NK-92 (cell line): ENCODE measurements around the gene NPPC.
"Not testable (repeated sequence)": the region's sequence is repeated elsewhere in the genome, so short reads cannot be mapped to it uniquely, and the experiment has no call there.

Experiments used
- DNase-seq: peaks from one replicate; lab custom pipeline; 2025; ENCODE audit not compliant: unreplicated experiment; lab: John Stamatoyannopoulos, UW

Gene NPPC, protein sequence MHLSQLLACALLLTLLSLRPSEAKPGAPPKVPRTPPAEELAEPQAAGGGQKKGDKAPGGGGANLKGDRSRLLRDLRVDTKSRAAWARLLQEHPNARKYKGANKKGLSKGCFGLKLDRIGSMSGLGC

DNA sequence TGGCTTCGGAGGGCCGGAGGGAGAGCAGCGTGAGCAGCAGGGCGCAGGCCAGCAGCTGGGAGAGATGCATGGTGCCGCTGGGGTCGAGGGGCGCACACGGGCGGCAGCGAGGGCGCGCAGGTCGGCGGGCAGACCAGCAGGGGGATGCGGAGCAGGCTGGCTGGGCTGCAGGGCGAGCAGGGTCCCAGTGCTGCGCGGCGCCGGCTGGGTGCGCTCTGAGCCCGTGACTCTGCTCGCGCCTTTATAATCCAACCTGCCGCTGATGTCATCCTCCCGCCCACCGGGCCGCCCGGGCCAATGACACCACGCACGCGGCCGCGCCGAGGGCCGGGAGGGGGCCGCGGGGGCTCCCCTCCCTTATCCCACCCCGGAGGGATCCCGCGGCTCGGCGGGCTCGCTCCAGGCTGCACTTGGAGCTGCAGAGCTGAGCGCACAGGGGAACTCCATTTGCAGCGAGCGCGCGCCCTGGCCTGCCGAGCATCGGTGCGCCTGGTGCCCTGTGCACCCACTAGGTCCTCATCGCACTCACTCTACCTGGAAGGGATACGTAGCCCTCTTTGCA, at the start of gene NPPC:
TSS of gene NPPC (minus strand) at position 217 of the 562 bp plus-strand sequence. CDS start at position 70, 147 bp downstream.
- DNase-seq: no peak

DNA sequence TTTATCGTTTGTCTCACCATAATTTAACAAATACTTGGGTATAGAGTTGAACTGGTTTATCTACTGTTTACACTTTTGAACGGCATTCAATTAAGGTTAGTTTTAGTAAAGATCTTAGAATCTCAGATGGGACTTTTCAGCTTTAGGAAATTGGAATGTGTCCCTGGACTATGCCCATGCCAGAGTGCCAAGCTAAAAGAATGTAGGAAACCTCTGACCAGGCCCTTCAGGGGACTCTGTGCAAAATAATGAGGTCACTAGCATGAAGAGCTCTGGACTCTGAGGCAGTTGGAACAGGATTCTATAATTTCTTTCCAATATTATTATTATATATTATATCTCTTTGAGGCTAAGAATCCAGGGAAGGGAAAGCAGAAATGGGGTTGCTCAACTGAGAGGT, 48.8 kb upstream of the NPPC start:
- DNase-seq: no peak

DNA sequence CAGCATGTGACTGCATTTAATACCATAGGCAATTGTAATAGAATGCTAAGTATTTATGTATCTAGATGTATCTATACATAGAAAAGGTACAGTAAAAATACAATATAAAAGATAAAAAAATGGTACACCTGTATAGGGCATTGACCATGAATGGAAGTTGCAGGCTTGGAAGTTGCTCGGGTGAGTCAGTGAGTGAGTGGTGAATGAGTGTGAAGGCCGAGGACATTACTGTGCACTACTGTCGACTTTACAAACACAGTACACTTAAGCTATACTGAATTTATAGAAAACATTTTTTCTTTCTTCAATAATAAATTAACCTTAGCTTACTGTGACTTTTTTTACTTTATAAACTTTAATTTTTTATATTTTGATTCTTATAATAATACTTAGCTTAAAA, 44.3 kb upstream of the NPPC start:
- DNase-seq: no peak

DNA sequence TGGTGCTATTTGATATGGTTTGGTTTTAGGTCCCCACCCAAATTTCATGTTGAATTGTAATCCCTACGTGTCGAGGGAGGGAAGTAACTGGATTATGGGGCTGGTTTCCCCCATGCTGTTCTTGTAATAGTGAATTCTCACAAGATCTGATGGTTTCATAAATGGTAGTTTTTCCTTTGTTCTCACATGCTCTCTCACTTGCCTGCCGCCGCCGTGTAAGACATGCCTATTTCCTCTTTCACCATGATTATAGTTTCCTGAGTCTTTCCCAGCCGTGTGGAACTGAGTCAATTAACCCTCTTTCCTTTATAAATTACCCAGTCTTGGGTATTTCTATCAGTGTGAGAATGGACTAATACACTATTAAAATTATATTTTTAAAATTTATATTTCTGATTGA, 42.6 kb upstream of the NPPC start:
- DNase-seq: no peak

DNA sequence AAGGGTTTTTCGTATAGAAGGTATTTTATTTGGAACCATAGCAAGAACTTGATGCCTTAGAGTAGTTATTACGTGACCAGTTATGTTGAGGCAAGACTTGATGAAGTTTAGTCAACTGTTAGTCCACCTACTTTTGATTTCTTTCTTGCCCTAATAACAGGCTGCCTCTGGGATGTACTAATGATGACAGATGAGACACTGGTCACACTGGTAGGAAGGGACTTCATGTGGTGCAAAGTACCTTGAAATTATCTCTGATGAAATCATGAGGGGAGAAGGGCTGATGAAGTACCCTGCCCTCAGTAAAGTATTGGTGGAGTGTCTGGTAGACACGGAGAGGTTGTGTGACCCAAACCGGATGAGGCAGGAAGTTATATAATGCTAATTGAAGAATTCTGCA, 40.7 kb upstream of the NPPC start:
- DNase-seq: no peak

DNA sequence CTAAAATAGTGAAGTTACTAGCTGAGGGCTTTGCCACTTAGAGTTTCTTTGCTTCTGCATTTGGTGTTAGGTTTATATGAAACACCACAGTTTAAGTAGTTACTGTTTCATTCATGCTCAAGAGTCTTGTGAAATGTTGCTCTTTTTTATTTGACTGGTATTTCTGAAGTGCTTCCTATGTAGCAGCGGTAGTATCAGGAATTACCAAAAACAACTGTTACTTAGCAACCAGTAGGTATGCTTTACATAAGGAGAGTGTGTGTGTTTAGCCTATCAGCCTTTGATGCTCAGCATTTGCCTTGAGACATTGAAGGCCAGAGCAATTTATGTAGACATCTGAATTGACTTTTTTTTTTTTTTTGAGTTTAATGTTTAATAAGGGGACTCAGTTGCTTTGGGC, 38.9 kb upstream of the NPPC start:
- DNase-seq: no peak

DNA sequence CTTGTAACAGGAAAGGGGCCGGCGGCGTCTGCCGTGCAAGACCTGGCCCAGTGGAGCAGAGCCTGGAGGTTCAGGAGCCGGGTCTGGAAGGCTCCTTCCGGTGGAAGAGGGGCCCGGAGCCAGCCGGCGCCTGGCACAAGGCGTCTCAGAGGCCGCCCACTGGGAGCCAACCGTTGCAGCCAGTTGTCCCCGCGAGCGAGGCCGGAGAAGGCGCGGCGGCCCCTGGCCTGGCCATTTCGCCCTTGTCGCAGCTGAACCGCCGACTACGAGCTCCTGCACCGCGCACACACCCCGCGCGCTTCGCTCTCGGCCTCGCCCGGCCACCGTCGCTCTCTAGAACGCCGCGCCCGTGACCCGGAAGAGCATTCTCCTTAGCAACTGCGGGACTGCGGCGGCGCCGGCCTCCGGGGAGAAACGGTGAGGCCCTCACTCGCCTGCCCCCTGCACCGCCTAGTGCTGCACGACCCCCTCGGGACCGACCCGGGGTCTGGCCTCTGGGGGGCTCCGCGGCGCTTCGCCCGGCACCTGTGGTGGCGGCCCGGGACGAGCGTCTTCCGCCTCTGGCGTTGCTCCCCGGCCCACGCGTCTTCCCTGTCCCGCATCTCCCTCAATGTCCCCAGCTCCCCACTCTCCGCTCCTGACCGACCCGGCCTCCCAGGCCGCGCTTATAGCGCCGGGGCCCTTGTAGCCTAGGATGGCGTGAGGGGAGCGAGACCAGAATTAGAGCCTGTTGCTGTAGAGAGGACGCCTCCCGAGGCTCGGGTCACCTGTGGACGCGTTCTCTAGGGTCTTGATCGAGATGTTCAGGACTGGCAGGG, 35.4 kb upstream of the NPPC start, which contains the start of gene DIS3L2:
TSS of gene DIS3L2 (plus strand) at position 365 of the 818 bp plus-strand sequence. CDS start 53,215 bp downstream, outside the sequence.
- no peak for DNase-seq

DNA sequence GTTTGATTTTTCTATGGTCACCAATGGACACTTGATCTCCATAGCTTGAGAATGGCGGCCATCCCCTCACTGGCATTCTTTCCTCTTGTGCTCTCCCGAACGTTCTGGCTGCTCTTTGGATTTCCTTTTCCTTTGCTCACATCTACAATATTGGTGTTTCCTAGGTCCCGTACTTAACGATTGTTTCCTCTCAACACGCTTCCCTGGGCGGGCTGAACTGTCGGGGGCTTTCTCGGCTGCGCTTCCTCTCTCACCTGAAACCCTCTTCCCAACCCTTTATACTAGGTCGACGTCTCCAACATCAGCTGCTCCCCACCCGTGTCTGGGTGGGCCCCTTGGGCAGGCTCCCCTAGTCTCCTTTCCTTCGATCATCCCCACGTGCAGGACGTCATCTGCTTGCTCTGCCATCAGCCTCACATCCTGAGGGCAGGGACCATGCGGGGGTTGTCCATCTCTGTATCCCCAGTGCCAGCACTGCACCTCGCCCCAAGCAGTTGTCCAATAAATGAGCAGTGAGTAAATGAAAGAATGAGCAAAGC, 34.7 kb upstream of the NPPC start:
- no peak for DNase-seq

DNA sequence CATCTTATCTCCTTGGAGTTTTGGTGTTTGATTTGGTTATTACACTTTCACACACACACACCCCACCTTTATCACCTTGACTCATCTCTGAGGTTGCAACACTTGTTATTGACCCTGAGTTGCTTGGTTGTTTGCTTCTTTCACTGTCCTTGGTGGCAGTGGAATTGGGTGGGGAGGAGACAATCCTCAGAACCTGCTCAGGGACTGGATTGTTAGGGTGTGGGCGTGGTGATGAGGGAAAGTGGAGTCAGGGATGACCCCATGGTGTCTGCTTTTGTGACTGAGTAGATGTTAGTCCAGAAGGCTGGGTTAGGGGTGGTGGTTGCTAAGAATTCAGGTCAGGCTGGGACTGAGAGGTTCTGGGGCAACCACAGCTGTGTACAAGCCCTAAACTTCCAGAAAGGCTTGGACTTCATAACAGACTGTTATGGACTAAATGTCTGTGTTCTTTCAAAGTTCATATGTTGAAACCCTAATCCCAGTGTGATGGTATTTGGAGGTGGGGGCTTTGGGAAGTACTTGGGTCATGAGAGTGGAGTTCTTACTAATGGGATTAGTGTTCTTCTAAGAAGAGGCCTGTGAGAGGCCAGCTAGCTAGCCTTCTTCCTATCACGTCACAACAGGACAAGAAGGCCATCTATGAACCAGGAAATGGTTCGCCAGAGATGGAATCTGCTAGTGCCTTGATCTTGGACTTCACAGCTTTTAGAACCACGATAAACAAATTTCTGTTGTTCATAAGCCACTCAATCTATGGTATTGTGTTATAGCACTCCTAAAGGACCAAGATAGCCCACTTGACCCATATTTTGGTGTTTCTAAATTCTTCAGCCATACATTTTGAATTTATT, 31.9 kb upstream of the NPPC start:
- no peak for DNase-seq

DNA sequence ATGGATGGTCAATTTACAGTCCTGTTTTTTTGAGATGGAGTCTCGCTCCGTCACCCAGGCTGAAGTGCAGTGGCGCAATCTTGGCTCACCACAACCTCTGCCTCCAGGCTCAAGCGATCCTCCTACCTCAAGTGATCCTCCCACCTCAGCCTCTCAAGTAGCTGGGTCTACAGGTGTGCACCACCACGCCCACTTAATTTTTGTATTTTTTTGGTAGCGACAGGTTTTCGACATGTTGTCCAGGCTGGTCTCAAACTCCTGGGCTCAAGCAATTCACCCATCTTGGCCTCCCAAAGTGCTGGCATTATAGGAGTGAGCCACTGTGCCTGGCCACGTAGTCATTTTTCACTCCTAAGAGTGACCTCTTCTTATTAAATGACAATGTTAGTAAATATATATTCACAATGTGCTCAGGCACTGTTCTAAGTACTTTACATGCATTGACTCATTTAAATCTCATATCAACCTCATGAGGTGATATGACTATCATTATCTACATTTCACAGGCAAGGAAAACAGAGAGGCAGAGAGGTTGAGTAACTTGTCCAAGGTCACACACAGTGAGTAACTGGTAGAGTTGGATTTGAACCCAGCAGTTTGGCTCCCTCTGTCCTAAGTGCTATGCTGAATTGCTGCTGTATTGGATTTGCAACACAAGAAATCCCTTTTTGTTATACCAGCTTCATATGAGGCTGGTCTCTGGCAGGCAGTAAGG, 29.7 kb upstream of the NPPC start:
- DNase-seq: no peak

DNA sequence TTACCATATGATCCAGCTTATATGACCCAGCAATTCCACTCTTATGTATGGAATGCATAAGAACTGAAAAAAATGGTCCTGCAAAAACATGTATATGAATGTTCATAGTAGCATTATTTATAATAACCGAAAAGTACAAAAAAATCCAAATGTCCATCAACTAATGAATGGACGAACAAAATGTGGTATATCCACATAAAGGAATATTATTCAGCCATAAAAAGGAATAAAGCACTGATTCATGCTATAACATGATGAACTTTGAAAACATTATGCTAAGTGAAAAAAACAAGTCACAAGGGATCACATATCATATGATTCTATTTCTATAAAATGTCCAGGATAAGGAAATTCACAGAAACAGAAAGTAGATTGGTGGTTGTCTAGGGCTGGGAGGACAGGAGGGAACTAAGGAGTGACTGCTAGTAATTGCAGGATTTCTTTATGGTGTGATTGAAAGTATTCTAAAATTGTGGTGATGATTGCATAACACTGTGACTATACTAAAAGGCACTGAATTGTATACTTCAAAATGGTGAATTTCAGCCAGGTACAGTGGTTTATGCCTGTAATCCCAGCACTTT, 25.3 kb upstream of the NPPC start:
- no peak for DNase-seq

DNA sequence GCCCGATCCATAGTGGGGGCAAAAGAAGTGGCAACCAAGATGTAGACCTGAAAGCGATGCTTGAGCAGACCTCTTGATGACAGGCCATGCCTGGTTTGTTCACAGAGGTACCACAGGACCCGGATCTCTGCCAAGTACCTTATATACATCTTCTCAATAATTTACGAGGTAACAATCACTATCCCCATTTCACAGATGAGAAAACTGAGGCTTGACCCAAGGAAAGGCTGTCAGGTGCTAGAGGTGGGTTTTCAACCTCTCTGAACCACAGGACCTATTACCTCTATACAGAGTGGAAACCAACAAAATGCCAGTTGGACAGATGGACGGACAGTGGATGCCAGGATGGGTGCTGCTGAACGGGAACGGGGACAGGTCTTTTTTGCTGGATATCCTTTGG, 21.5 kb upstream of the NPPC start:
- no peak for DNase-seq

DNA sequence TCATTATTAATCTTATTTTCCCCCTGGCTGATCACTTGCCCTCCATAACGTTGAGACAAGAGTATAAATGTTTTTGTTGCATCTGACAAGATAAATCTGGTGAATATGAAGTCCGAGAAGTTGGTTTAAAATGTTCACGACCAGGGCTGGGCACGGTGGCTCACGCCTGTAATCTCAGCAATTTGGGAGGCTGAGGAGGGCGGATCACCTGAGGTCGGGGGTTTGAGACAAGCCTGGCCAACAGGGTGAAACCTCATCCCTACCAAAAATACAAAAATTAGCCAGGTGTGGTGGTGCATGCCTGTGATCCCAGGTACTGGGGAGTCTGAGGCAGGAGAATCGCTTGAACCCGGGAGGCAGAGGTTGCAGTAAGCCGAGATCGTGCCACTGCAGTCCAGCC, 20.9 kb upstream of the NPPC start:
- not testable (repeated sequence) for DNase-seq

DNA sequence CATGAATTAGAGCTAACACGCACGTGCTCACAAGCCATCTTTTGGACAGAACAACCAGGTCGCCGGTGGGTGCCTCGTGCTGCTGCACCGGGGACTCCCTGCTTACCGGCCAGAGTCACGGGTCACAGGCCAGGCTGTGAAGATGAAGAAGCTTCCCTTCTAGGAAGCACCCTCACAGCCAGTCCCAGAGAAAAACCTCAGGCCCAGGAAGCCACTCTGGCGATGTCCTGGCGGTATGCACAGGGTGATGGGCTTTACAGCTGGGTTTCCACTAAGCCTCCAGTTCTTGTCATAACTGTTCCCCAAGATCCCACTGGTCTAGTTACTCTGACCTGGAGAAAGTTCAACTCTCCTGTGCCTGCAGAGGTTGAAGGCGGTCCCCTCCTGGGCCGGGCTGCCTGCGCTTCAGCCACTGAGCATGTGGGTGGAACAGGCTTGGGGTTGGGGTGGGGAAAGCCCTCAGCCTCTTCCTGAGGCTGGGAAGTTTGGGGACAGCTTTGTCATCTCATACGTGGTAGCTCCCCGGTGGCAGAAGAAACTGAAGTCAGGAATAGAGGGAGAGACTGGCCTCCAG, 20.1 kb upstream of the NPPC start:
- no peak for DNase-seq

DNA sequence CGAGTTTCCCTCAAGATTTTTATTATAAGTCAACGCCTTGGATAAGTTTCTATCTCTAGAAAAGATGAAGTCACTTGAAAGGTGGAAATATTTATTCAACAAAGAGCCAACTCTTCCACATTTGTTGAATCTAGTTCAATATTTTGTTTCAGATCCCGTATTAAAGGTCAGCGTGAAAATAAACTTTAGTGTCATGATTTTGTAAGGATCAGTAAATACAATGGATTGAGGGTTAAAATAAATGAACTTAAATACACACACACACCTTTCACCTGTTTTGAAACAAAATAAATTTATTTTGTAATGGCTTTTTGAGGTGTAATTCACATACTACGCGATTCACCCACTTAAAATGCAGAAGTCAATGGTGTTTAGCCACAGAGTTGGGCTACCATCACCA, 16.0 kb upstream of the NPPC start:
- no peak for DNase-seq

DNA sequence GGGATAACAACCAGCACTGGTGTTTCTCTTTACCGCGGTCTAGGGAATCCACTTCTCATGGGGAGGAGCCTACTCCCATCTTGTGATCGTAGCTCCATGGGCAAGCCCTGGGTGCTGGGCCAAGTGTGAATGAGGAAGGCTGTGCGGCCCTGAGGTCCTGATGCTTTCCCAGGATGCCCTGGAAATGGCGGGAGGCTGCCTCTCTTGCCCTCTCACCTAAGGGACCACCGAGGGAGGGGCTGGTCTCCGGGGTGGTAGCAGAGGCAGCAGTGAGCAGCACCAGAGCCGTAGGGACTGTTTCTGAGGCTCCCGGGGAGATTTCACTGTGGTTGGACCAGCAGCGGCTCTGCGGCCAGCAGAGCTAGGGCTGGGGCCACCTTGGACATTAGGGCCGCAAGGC, 15.5 kb upstream of the NPPC start:
- DNase-seq: no peak

DNA sequence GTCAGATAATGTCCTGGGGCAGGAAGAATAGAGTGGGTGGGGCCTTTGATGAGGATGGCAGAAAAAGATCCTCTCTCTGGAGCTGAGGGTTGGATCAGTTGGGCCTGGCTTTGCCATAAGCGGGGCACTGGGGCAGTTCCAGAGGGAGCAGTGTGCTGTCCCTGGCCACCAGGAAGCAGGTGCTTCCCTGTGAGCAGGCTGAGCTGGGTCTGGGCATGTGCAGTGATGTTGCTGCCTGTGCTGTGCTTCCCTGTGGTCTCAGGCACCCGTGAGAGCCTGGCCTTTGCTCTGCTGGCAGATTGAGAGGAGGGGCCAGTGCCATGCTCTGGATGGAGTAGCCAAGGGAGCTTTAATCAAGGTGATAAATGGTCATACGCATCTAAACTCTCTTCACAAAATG, 14.6 kb upstream of the NPPC start:
- DNase-seq: no peak

DNA sequence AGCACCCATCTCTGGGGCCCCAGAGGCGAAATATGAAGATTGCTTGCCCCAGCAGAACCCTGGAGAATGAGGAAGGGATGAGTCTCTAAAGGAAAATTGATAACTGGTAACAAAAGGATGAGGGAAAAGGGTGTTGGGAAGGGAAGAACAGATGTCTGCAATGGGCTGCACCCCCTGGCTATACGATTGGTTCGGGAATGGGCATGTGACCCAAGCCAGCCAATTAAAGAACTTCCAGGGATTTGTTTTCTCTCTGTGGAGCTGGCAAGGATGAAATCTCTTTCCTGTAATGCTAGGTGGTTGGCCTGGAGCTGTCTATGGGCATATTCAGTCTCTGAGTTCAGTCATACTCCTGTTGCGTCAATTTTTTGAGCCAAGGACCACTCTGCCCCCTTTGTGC, 12.8 kb upstream of the NPPC start:
- DNase-seq: no peak

DNA sequence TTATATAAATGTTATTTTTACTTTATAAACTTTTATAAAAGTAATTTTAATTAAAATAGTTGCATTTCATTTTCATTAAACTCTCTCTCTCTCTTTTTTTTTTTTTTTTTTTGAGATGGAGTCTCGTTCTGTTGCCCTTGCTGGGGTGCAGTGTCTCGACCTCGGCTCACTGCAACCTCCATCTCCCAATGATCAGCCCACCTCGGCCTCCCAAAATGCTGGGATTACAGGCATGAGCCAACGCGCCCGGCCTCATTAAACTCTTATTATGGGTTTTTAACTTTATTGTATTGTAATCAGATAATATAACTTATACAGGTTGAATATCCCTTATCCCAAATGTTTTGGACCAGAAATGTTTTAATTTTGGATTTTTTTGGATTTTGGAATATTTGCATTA, 10.9 kb upstream of the NPPC start:
- DNase-seq: no peak

DNA sequence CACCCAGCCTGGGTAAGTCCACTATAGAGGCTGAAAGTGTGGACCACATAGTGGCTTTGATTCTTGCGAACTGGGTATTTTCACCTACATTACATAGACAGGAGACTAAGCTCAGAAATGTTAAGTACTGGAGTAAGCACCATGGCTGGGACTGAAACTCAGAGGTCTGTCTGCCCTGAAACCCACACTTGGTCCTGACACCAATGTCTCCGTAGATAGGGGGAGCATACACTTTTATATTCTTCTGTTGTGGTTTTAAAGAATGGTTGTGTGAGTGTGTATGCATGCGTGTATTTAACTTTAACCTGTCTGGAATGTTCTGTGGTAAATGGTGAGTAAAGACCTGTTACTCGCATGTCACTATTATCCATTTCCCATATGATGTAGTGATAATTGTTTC, 10.3 kb upstream of the NPPC start:
- no peak for DNase-seq
